Stimulated activated CD8-positive, alpha-beta memory T cell treated with anti-CD3 and anti-CD28 coated beads, Interleukin-4, amount 100 ng/mL, for 48 hours (primary cell): ENCODE data around the gene ARVCF.
A peak's percentile ranks its signal among the peaks of the same experiment; 100 is the strongest.

ENCODE experiments used
- DNase-seq: peaks from one replicate; pipeline ENCODE4 v3.0.0-alpha.2; 2020

ARVCF gene

DNA sequence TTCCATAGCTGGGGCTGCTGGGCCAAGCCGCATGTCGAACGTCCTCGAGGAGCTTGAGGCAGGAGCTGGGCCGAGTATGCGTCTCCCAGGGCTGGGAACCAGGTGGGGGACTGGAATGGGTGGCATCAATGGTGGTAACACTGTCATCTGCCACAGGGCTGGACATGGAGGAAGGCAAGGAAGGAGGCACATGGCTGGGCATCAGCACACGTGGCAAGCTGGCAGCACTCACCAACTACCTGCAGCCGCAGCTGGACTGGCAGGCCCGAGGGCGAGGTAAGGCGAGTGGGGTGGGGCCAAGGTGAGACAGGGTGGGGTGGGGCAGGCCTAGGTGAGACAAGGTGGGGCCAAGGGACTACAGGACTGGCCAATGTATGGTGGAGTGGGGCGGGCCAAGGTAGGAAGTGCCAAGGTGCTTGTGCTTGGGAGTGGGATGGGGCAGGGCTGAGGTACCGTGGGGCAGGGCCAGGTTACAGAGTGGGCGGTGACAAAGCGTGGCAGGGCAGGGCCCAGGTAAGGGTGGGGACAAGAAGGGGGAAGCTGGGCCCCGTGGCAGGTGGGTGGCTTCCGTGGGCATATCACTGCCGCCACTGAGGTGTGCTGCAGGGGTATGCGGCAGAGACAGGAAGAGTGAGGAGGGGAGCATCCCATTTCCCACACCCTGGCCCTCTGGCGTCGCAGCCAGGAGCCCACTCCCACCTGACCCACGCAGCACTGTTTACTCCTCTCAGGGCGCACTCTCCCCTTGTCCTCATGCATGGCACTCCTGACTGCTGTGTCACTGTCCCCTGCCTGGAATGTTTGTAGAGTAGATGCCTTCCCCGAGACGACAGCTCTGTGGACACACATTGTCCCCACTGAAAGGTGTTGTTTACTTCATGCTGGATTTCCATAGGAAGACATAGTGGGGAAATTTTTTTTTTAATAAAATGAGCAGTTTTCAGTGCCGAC is 36.0 kb upstream of the ARVCF start:
- no peak for DNase-seq

GRCh38 chr22:20051927-20052308 is 35.3 kb upstream of the ARVCF start:
- no peak for DNase-seq

DNA sequence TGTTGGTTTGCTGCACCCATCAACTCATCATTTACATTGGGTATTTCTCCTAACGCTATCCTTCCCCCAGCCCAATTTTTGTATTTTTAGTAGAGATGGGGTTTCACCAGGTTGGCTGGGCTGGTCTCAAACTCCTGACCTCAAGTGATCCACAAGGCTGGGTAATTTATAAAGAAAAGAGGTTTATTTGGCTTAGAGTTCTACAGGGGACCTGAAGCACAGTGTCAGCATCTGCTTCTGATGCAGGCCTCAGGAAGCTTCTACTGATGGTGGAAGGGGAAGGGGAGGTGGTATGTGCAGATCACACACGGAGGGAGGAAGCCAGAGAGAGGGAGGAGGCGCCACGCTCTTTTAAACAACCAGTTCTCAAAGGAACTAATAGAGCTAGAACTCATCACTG is 30.1 kb upstream of the ARVCF start:
- DNase-seq: no peak

DNA sequence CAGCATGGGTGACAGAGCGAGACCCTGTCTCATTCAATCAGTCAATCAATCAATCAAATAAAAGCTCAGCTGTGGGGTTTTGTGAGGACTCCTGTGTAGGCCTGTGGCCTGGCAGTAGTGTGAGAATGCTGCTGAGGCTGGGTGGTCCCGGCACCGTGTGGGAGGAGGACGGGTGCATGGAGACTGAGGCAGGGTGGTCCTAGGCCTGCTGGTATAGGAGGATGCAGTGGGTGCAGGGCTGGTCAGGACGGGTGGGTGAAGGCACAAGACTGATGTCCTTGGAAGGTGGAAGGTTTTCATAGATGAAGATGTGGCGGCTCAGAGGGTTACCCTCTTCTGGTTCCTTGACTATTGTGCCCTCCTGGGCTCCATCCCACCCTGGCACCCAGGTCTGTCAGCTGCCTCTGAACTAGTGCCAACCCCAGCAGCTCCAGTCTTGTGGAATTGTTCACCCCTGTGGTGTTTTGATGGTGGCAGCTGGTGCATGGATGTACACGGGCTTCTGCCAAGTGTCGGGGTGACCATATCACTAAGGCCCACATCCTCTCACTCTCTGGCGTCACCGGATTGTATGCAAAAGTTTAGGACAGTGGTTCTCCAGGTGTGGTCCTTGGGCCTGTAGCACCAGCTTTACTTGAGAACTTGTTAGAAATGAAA is 28.0 kb upstream of the ARVCF start:
- no peak for DNase-seq

DNA sequence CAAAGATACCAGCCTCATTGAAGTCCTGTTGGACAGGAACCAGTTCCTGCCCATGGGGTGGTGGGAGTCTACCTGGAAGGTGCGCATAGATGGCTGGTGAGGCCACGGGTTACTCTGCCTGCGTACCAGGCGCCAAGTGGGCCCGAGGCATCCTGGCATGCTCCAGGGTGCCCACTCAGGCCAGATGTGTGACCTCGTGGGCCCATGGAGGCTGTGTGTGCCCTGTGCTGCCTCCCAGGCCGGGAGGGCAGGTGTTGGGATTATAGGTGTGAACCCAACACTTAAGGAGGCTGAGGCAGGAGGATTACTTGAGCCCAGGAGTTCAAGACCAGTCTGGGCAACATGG is 27.3 kb upstream of the ARVCF start:
- DNase-seq: no peak

GRCh38 chr22:20043057-20043996 is 26.7 kb upstream of the ARVCF start:
- no peak for DNase-seq

DNA sequence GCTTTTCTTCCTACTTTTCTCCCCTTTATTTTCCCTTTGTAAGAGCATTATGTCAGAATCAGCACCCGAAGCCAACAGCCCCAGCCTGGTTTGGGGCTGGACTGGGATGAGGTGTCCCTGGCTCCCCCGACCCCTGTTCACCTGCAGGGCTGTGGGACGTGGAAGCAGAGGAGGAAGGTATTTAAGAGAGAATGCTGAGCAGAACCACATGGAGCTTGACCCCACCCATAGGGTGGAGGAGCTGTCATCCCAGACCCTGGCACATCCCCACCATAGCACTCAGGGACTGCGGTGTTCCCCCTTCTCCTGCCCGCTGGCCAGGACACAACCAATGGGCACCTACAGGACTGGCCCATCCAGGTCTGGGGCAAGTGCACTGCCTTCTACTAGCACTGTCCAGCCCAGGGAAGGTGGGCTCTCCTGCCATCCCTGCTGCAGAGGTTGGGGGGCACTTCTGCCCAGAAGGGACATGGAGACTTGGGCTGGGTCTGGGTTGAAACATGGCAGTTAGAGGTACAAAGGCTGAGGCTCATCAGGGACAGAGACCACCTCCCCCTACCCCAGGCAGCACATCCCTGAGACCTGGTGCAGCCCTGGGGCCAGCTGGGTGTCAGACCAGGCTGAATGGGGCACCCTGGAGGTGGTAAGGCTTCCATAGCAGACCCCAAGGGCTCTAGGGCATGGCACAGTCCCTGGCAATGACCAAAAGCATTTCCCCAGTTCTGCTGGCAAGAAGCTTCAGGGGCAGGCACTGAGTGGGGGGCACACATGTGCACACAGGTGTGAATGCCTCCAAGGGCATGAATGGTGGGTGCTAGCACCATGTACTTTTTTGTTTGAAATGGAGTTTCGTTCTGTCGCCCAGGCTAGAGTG is 23.9 kb upstream of the ARVCF start:
- no peak for DNase-seq

- DNase-seq: no peak
Observed at GRCh38 chr22:20039683-20040325, 23.2 kb upstream of the ARVCF start.

GRCh38 chr22:20038574-20038973 is 22.0 kb upstream of the ARVCF start:
- DNase-seq: no peak

DNA sequence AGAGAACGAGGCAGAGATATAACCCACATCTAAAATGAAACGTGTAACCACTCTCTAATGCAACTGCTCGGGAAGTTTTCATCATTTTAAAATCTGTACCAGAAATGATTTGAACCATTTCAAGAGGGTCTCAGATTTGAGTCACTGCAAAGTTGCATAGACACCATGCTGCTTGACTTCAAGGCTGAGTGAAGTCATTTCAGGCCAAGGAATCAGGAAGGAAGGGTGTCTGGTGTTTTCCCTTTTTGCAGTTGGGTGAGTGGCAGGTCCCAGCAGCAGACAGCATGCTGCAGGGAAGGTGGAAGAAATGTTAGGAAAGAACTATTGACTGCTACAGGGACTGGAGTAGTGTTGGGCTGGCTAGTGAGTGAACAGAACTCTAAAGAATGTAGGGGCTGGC is 20.8 kb upstream of the ARVCF start:
- DNase-seq: no peak

- DNase-seq: no peak
Observed at GRCh38 chr22:20036535-20037392, 20.1 kb upstream of the ARVCF start.

GRCh38 chr22:20036084-20036482 is 19.5 kb upstream of the ARVCF start:
- no peak for DNase-seq

GRCh38 chr22:20035375-20036083 is 18.9 kb upstream of the ARVCF start:
- DNase-seq: no peak

- DNase-seq: no peak
Observed at GRCh38 chr22:20034143-20034542, 17.5 kb upstream of the ARVCF start.

- no peak for DNase-seq
Observed at GRCh38 chr22:20033045-20033706, 16.6 kb upstream of the ARVCF start.

DNA sequence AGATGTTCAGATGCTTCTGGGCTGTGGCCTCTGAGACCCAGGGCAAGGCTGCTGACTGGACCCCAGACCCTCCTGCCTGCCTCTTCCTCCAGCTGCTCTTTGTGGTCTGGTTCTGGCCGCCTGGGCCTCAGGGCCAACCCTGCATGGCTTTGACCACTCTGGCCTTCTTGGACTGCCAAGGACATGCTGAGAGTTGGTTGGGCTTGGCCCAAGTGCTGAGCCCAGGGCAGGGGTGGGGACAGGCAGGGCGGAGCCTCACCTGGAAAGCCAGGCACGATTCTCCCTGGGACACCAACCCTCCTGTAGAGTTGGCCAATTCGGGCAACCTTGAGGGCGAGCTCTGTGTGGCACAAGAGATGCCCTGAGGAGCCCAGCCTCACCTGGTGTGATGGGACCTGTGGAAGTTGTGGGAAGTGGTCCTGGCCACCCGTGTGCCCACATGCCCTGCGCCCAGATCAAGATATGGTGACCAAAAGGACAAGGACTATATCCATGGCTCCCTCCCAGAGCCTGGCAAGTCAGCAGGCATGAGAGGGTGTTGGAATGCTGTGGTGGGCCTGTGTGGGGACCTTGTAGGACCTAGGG is 15.9 kb upstream of the ARVCF start:
- DNase-seq: no peak

DNA sequence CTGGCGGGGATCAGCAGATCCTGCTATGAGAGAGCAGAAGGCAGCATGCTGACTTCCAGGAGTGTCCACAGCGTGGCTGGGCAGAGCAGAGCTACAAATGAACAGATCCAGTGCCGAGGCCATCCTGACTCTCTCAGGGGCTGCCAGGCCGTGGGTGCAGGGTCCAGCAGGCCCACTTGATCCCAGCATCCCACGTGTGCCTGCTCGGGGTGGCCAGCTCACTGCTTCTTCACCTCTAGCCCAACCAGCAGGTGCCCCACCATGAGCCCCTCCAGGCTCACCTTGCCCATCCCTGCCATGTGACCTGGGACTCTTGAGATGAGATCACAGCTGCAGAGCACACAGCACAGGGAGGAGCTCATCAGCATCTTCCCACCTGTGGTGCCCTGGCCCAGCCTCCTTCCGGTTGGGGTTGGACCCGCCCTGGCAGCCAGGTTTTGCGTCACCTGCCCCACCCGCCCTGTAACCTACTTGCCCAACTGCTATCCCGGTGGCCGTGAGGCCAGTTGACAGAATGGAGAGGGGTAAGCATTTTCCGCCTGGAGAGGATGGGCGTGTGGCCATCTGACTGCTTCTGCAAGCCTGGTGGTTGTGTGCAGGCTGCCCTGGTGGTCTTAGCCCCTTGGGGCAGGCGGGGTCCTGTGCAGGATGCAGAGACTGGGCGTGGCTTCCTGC is 15.2 kb upstream of the ARVCF start:
- peak; percentile 36 for DNase-seq

DNA sequence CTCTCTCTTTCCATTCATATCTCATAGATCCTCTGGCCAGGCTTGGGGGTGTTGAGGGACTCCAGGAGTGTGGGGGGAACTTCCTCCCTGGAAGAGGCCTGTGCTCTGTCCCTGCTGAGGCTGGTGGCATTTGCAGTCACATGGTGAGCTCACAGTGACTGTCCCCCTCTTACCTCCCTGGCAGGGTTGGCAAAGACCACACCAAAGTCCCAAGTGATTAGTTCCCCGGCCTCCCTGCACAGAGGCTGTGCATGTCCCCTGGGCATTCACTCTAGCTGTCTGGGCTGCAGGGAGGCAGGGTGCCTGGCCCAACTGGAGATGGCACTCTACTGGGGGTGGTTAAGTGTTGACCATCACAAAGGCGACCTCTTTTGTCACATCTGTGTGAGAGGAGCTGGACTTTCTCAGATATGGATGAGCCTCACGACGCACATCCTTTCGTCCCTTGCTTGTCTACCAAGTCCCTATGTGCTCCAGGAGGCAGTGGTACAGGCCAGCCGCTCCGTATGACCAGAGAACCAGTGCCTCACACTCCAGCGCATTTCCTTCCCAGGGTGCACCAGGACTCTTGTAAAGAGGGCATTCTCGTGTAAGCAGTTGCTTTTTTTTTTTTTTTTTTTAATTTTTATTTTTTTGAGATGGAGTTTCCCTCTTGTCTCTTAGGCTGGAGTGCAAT is 13.1 kb upstream of the ARVCF start:
- no peak for DNase-seq
